HepG2 (cell line): ENCODE measurements around the gene C16orf87. TPM values are rescaled to one million over a fixed set of nuclear protein-coding genes. Genes with fewer than 3 reads are reported as not detected.

ENCODE experiments used
- CBX2 ChIP-seq, 2 experiments: fragments of 200-600 bp in 1 of 2; sonication (generic); formaldehyde crosslinking in 1 of 2; IDR thresholded peaks; 2 replicates each; pipeline versions ENCODE4 v1.7.0 to v1.8.1; 2018 to 2022; ENCODE audit warnings: low read depth in 2 of 2, low read length in 1 of 2, mild to moderate bottlenecking in 1 of 2, missing genetic modification reagents in 1 of 2
- EEA1 ChIP-seq: sonication (generic); formaldehyde crosslinking; IDR thresholded peaks from 2 replicates; pipeline ENCODE4 v1.5.1; 2020; ENCODE audit warnings: mild to moderate bottlenecking, missing genetic modification reagents, borderline replicate concordance
- FIP1L1 ChIP-seq: fragments of 200-400 bp; formaldehyde crosslinking; IDR thresholded peaks from 2 replicates; pipeline ENCODE4 v1.6.1; 2018; ENCODE audit warnings: low read depth, mild to moderate bottlenecking, low read length, moderate library complexity, borderline replicate concordance; ENCODE audit not compliant: insufficient read depth
- KDM5B ChIP-seq: sonication (generic); formaldehyde crosslinking; IDR thresholded peaks from 2 replicates; pipeline ENCODE4 v1.4.0; 2020; ENCODE audit warnings: missing genetic modification reagents, mild to moderate bottlenecking, borderline replicate concordance
- PAX8 ChIP-seq: sonication (generic); formaldehyde crosslinking; IDR thresholded peaks from 2 replicates; pipeline ENCODE4 v1.8.0; 2022; ENCODE audit warnings: mild to moderate bottlenecking, missing genetic modification reagents, borderline replicate concordance
- SALL1 ChIP-seq: sonication (generic); formaldehyde crosslinking; IDR thresholded peaks from 2 replicates; pipeline ENCODE4 v1.8.0; 2022; ENCODE audit warnings: mild to moderate bottlenecking, missing genetic modification reagents
- SIN3A ChIP-seq: IDR thresholded peaks from 2 replicates; pipeline ENCODE4 v1.6.1; 2011; ENCODE audit warnings: low read depth, mild to moderate bottlenecking, control low read depth, low read length, borderline replicate concordance
- SP1 ChIP-seq, 2 experiments: fragments of 450-650 bp in 1 of 2; sonication (generic) in 1 of 2; formaldehyde crosslinking in 1 of 2; IDR thresholded peaks; 2 replicates each; pipeline versions ENCODE4 v1.4.0 to v1.6.1; 2016 to 2020; ENCODE audit warnings: missing genetic modification reagents in 1 of 2
- TMF1 ChIP-seq: sonication (generic); formaldehyde crosslinking; IDR thresholded peaks from 2 replicates; pipeline ENCODE4 v1.8.1; 2022; ENCODE audit warnings: low read depth, missing genetic modification reagents
- ZNF510 ChIP-seq: sonication (generic); formaldehyde crosslinking; IDR thresholded peaks from 2 replicates; pipeline ENCODE4 v1.4.0; 2020; ENCODE audit warnings: low read depth, mild to moderate bottlenecking, missing genetic modification reagents
- ZNF615 ChIP-seq: sonication (generic); formaldehyde crosslinking; IDR thresholded peaks from 2 replicates; pipeline ENCODE4 v1.5.0; 2020; ENCODE audit warnings: mild to moderate bottlenecking, missing genetic modification reagents, borderline replicate concordance
- polyA plus RNA-seq, 8 experiments: library from polyadenylated mRNA; depleted of rRNA in 3 of 8; stranded (reverse) in 7 of 8; unstranded in 1 of 8; fragments of >200 nt; fragmentation: Illumina TruSeq in 4 of 8; extraction: Trizol in 4 of 8; gene quantifications; 2 replicates each; pipeline versions ENCODE4 v1.2.1 to v1.2.3, GENCODE V29; 2011 to 2016; ENCODE audit warnings: low read depth in 4 of 8, missing spikeins in 1 of 8, mixed read lengths in 1 of 8; ENCODE audit not compliant: insufficient read depth in 1 of 8
- total RNA-seq, 5 experiments: library from RNA; depleted of rRNA; stranded (reverse); fragments of >200 nt; fragmentation: Illumina TruSeq; extraction: Trizol; gene quantifications; 2 replicates each; pipeline ENCODE4 v1.2.3, GENCODE V29; 2016; ENCODE audit warnings: low read depth in 1 of 5
- TF ChIP-seq, protein P1 (sequence below): conservative IDR thresholded peaks from 2 replicates; pipeline ENCODE4 v1.6.1; 2018; ENCODE audit warnings: missing genetic modification reagents
- TF ChIP-seq, protein P2 (sequence below): sonication (generic); formaldehyde crosslinking; IDR thresholded peaks from 2 replicates; pipeline ENCODE4 v1.5.0; 2020; ENCODE audit warnings: mild to moderate bottlenecking, missing genetic modification reagents, borderline replicate concordance
- TF ChIP-seq, protein P3 (sequence below): sonication (generic); formaldehyde crosslinking; IDR thresholded peaks from 2 replicates; pipeline ENCODE4 v1.4.0; 2020; ENCODE audit warnings: missing genetic modification reagents
- TF ChIP-seq, protein P4 (sequence below): sonication (generic); formaldehyde crosslinking; IDR thresholded peaks from 2 replicates; pipeline ENCODE4 v1.8.0; 2023; ENCODE audit warnings: mild to moderate bottlenecking, missing genetic modification reagents
- TF ChIP-seq, protein P5 (sequence below): sonication (generic); formaldehyde crosslinking; IDR thresholded peaks from 2 replicates; pipeline ENCODE4 v1.5.1; 2020; ENCODE audit warnings: mild to moderate bottlenecking, moderate library complexity, missing genetic modification reagents

Gene C16orf87
- total and polyA plus RNA-seq, 2 of the 13 experiments (the other 11 are each of a cell fraction or from before 2014, with no cell fraction given) = 8.6 to 19.5 TPM

DNA sequence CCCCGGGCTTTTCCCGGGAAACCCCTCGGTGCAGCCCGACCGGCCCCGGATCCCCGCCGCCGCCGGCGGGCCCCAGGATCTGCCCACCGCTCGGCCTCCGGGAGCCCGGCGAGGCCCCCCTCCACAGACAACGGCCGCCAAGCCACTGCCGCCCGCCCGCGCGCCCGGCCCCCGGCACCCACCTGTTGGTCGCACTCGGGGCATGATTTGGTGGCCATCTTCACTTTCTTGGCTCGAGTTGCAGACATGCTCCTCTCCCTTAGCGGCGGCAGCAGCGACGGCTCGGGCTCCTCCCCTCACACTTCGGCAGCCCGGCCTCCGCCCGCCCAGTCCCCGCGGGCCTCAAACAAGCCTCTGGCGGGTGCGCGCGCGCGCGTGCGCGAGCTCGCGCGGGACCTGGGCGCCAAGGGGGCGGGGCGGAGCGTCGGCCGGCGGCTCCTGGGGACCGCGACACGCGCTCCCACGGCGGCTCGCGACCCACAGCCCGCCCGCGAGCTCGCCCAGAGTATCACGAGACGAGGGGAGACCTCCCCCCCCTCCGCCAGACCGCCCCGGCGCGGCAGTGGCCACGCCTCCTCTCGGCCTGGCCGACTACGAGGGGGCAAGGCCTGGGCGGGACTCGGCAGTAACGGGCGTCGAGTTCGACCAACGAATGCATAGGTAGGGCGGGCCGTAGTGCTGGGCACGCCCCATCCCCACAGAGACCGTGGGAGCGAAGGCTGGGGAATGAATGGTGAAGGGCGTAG lies at the start of gene C16orf87 (continued):
- TF ChIP-seq, protein P1, sequence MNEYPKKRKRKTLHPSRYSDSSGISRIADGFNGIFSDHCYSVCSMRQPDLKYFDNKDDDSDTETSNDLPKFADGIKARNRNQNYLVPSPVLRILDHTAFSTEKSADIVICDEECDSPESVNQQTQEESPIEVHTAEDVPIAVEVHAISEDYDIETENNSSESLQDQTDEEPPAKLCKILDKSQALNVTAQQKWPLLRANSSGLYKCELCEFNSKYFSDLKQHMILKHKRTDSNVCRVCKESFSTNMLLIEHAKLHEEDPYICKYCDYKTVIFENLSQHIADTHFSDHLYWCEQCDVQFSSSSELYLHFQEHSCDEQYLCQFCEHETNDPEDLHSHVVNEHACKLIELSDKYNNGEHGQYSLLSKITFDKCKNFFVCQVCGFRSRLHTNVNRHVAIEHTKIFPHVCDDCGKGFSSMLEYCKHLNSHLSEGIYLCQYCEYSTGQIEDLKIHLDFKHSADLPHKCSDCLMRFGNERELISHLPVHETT (CRISPR knock-in tag) = no peak; the same call in 1 of the 2 replicates
- TF ChIP-seq, protein P2, sequence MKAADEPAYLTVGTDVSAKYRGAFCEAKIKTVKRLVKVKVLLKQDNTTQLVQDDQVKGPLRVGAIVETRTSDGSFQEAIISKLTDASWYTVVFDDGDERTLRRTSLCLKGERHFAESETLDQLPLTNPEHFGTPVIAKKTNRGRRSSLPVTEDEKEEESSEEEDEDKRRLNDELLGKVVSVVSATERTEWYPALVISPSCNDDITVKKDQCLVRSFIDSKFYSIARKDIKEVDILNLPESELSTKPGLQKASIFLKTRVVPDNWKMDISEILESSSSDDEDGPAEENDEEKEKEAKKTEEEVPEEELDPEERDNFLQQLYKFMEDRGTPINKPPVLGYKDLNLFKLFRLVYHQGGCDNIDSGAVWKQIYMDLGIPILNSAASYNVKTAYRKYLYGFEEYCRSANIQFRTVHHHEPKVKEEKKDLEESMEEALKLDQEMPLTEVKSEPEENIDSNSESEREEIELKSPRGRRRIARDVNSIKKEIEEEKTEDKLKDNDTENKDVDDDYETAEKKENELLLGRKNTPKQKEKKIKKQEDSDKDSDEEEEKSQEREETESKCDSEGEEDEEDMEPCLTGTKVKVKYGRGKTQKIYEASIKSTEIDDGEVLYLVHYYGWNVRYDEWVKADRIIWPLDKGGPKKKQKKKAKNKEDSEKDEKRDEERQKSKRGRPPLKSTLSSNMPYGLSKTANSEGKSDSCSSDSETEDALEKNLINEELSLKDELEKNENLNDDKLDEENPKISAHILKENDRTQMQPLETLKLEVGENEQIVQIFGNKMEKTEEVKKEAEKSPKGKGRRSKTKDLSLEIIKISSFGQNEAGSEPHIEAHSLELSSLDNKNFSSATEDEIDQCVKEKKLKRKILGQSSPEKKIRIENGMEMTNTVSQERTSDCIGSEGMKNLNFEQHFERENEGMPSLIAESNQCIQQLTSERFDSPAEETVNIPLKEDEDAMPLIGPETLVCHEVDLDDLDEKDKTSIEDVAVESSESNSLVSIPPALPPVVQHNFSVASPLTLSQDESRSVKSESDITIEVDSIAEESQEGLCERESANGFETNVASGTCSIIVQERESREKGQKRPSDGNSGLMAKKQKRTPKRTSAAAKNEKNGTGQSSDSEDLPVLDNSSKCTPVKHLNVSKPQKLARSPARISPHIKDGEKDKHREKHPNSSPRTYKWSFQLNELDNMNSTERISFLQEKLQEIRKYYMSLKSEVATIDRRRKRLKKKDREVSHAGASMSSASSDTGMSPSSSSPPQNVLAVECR (CRISPR knock-in tag) = peak; percentile 42; the same call in 1 of the 2 replicates
- peak; percentile 53; the same call in 1 of the 2 replicates for TF ChIP-seq SP1 (IDR thresholded peaks at IDR 0.05)
- TF ChIP-seq SP1 (CRISPR knock-in tag; IDR thresholded peaks at IDR 0.05) = peak; percentile 99
- TF ChIP-seq, protein P3, sequence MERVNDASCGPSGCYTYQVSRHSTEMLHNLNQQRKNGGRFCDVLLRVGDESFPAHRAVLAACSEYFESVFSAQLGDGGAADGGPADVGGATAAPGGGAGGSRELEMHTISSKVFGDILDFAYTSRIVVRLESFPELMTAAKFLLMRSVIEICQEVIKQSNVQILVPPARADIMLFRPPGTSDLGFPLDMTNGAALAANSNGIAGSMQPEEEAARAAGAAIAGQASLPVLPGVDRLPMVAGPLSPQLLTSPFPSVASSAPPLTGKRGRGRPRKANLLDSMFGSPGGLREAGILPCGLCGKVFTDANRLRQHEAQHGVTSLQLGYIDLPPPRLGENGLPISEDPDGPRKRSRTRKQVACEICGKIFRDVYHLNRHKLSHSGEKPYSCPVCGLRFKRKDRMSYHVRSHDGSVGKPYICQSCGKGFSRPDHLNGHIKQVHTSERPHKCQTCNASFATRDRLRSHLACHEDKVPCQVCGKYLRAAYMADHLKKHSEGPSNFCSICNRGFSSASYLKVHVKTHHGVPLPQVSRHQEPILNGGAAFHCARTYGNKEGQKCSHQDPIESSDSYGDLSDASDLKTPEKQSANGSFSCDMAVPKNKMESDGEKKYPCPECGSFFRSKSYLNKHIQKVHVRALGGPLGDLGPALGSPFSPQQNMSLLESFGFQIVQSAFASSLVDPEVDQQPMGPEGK = peak; percentile 78
- no peak for TF ChIP-seq ZNF510 (CRISPR knock-in tag)
- TF ChIP-seq PAX8 = peak; percentile 52; the same call in 1 of the 2 replicates
- TF ChIP-seq, protein P4, sequence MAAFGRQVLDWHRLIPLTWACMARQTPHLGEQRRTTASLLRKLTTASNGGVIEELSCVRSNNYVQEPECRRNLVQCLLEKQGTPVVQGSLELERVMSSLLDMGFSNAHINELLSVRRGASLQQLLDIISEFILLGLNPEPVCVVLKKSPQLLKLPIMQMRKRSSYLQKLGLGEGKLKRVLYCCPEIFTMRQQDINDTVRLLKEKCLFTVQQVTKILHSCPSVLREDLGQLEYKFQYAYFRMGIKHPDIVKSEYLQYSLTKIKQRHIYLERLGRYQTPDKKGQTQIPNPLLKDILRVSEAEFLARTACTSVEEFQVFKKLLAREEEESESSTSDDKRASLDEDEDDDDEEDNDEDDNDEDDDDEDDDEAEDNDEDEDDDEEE (CRISPR knock-in tag) = peak; percentile 34; the same call in 1 of the 2 replicates
- no peak for TF ChIP-seq FIP1L1
- TF ChIP-seq KDM5B (CRISPR knock-in tag) = peak; percentile 30; the same call in 1 of the 2 replicates
- peak; percentile 70; the same call in 1 of the 2 replicates for TF ChIP-seq SALL1 (CRISPR knock-in tag)
- TF ChIP-seq TMF1 = peak; percentile 68; the same call in 1 of the 2 replicates
- TF ChIP-seq, protein P5, sequence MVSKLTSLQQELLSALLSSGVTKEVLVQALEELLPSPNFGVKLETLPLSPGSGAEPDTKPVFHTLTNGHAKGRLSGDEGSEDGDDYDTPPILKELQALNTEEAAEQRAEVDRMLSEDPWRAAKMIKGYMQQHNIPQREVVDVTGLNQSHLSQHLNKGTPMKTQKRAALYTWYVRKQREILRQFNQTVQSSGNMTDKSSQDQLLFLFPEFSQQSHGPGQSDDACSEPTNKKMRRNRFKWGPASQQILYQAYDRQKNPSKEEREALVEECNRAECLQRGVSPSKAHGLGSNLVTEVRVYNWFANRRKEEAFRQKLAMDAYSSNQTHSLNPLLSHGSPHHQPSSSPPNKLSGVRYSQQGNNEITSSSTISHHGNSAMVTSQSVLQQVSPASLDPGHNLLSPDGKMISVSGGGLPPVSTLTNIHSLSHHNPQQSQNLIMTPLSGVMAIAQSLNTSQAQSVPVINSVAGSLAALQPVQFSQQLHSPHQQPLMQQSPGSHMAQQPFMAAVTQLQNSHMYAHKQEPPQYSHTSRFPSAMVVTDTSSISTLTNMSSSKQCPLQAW = 0 out of 2 replicates have a peak, but pooled peaks have one; percentile 24
- no peak for TF ChIP-seq ZNF615 (CRISPR knock-in tag)
- peak; percentile 52; the same call in 1 of the 2 replicates for TF ChIP-seq SIN3A
- peak; percentile 54; the same call in 1 of the 2 replicates for TF ChIP-seq EEA1
- TF ChIP-seq CBX2 (IDR thresholded peaks at IDR 0.05; ENCODE audit: low read depth, low read length) = peak; percentile 73; the same call in 1 of the 2 replicates
- TF ChIP-seq CBX2 (CRISPR knock-in tag; IDR thresholded peaks at IDR 0.05; ENCODE audit: low read depth) = peak; percentile 82; the same call in 1 of the 2 replicates
